Smooth muscle cell (in vitro differentiated cells): ENCODE data around the gene BNC1. TPM values are rescaled to one million over a fixed set of nuclear protein-coding genes. Genes with fewer than 3 reads are reported as not detected.
"Not testable (repeated sequence)": the region's sequence is repeated elsewhere in the genome, so short reads cannot be mapped to it uniquely, and the experiment has no call there.

Experiments
- DNase-seq: peaks from one replicate; lab custom pipeline; 2025; ENCODE audit not compliant: unreplicated experiment; lab: John Stamatoyannopoulos, UW
- H2AFZ ChIP-seq: fragments of 200-600 bp; sonication (generic); 2 replicates; pipeline ENCODE4 v1.6.0; 2016; ENCODE audit warnings: antibody characterized with exemption, low read depth, mild to moderate bottlenecking
- H3F3A ChIP-seq: fragments of 200-600 bp; sonication (generic); 2 replicates; pipeline ENCODE4 v1.6.0; 2017; ENCODE audit warnings: antibody characterized with exemption, low read depth
- H3K27ac ChIP-seq: fragments of 200-600 bp; sonication (generic); 2 replicates; pipeline ENCODE4 v1.5.1; 2016; ENCODE audit warnings: low read depth, mild to moderate bottlenecking
- H3K27me3 ChIP-seq: fragments of 200-600 bp; sonication (generic); 2 replicates; pipeline ENCODE4 v1.6.1; 2016; ENCODE audit warnings: low read depth, mild to moderate bottlenecking
- H3K36me3 ChIP-seq: fragments of 200-600 bp; sonication (generic); 2 replicates; pipeline ENCODE4 v1.5.1; 2016; ENCODE audit warnings: low read depth
- H3K4me1 ChIP-seq: fragments of 200-600 bp; sonication (generic); 2 replicates; pipeline ENCODE4 v1.5.1; 2016; ENCODE audit warnings: low read depth
- H3K4me2 ChIP-seq: fragments of 200-600 bp; sonication (generic); 2 replicates; pipeline ENCODE4 v1.6.0; 2016; ENCODE audit warnings: mild to moderate bottlenecking
- H3K4me3 ChIP-seq: fragments of 200-600 bp; sonication (generic); 2 replicates; pipeline ENCODE4 v1.5.1; 2016; ENCODE audit warnings: mild to moderate bottlenecking
- H3K79me2 ChIP-seq: fragments of 200-600 bp; sonication (generic); 2 replicates; pipeline ENCODE4 v1.6.0; 2016; ENCODE audit warnings: low read depth, mild to moderate bottlenecking
- H3K9ac ChIP-seq: fragments of 200-600 bp; sonication (generic); 2 replicates; pipeline ENCODE4 v1.6.0; 2016; ENCODE audit warnings: low read depth
- H3K9me3 ChIP-seq: fragments of 200-600 bp; sonication (generic); replicated peaks from 2 replicates; pipeline ENCODE4 v1.5.1; 2016; ENCODE audit warnings: low read depth
- H4K20me1 ChIP-seq: fragments of 200-600 bp; sonication (generic); 2 replicates; pipeline ENCODE4 v1.6.0; 2016; ENCODE audit warnings: low read depth
- CTCF ChIP-seq: fragments of 200-600 bp; sonication (generic); IDR thresholded peaks from 2 replicates; pipeline ENCODE4 v1.5.1; 2017; ENCODE audit warnings: borderline replicate concordance, mild to moderate bottlenecking, antibody characterized with exemption; ENCODE audit not compliant: insufficient read depth, poor library complexity, severe bottlenecking
- WGBS: methylation state at CpG from one replicate; pipeline ENCODE4 v1.1.7; 2016; ENCODE audit warnings: low lambda C conversion rate; 5-methylcytosine and 5-hydroxymethylcytosine counted together
- polyA plus RNA-seq: library from polyadenylated mRNA; unstranded; fragments of >200 nt; fragmentation: Nextera tagmentation; extraction: Ambion mirVana; gene quantifications from 2 replicates; pipeline ENCODE4 v1.2.1, GENCODE V29; 2016
- total RNA-seq: library from RNA; depleted of rRNA; stranded (reverse); fragments of >200 nt; gene quantifications from 2 replicates; pipeline ENCODE4 v1.2.3, GENCODE V29; 2014

BNC1 gene
- total and polyA plus RNA-seq, 2 experiments from 2014 or later, result 0.42 to 4.3 TPM

GRCh38 chr15:83270176-83270575 lies 14.3 kb downstream of the BNC1 start:
- no peaks in the 10 kb centered on the region for H3K4me1 ChIP-seq
- TF ChIP-seq CTCF, result no peak
- no peak overlapping the region for H3K4me3 ChIP-seq
- no peak for DNase-seq
- H3K36me3 ChIP-seq, result no peaks in the 10 kb centered on the region
- 83% methylated on average over 1 of the region's 1 CpG for WGBS
- H4K20me1 ChIP-seq, result no peaks in the 10 kb centered on the region
- H3K9me3 ChIP-seq, result no peaks in the 10 kb centered on the region
- no peak overlapping the region for H3K9ac ChIP-seq
- no peak overlapping the region for H3K4me2 ChIP-seq
- H3K79me2 ChIP-seq, result no peaks in the 10 kb centered on the region
- H3K27me3 ChIP-seq, result no peaks in the 10 kb centered on the region
- no peak overlapping the region for H3K27ac ChIP-seq
- no peaks in the 10 kb centered on the region for H3F3A ChIP-seq
- no peak overlapping the region for H2AFZ ChIP-seq

- Histone ChIP-seq H3K4me1 (no peaks in the 10 kb centered on the region), H3K9ac (no peak overlapping the region), H3F3A (no peaks in the 10 kb centered on the region), H3K4me2 (no peak overlapping the region), H2AFZ (no peak overlapping the region), H3K27ac (no peak overlapping the region), H3K79me2 (no peaks in the 10 kb centered on the region), H3K36me3 (no peaks in the 10 kb centered on the region), H3K27me3 (no peaks in the 10 kb centered on the region), H4K20me1 (no peaks in the 10 kb centered on the region), H3K4me3 (no peak overlapping the region), H3K9me3 (no peaks in the 10 kb centered on the region)
- TF ChIP-seq CTCF, result no peak
- WGBS, result 93% methylated on average over 4 of the region's 4 CpGs
- DNase-seq, result no peak
These were observed 16.3 kb downstream of the BNC1 start for GRCh38 chr15:83268147-83268546.

- no peaks in the 10 kb centered on the region for H3F3A ChIP-seq
- H3K4me2 ChIP-seq, result no peak overlapping the region
- H4K20me1 ChIP-seq, result no peaks in the 10 kb centered on the region
- WGBS, result 94% methylated on average over 7 of the region's 7 CpGs
- no peaks in the 10 kb centered on the region for H3K9me3 ChIP-seq
- H2AFZ ChIP-seq, result no peak overlapping the region
- H3K4me1 ChIP-seq, result no peaks in the 10 kb centered on the region
- no peak for DNase-seq
- H3K36me3 ChIP-seq, result no peaks in the 10 kb centered on the region
- no peaks in the 10 kb centered on the region for H3K79me2 ChIP-seq
- H3K9ac ChIP-seq, result no peak overlapping the region
- no peaks in the 10 kb centered on the region for H3K27me3 ChIP-seq
- no peak overlapping the region for H3K27ac ChIP-seq
- TF ChIP-seq CTCF, result no peak
- no peak overlapping the region for H3K4me3 ChIP-seq
These were observed 21.7 kb downstream of the BNC1 start for GRCh38 chr15:83262594-83263315.

- not testable (repeated sequence) for H3K79me2 ChIP-seq, H4K20me1 ChIP-seq, H3K27me3 ChIP-seq, DNase-seq, H2AFZ ChIP-seq, H3F3A ChIP-seq, H3K4me1 ChIP-seq, H3K4me3 ChIP-seq, H3K27ac ChIP-seq, H3K36me3 ChIP-seq, H3K9ac ChIP-seq, H3K4me2 ChIP-seq, H3K9me3 ChIP-seq
- WGBS, result 96% methylated on average over 6 of the region's 6 CpGs
These were observed 22.3 kb downstream of the BNC1 start for GRCh38 chr15:83262181-83262580.
